ENCODE measurements around the gene HINT1.
"Not testable (repeated sequence)": the region's sequence is repeated elsewhere in the genome, so short reads cannot be mapped to it uniquely, and the experiment has no call there.

The HINT1 gene
- long read RNA-seq, donor 1, transcript HINT1-209 (3 exons, 656 nt) = minor isoform, 15 of 1,165 reads
- long read RNA-seq, donor 1, transcript HINT1-204 (2 exons, 681 nt) = minor isoform, 13 of 1,165 reads
- long read RNA-seq, donor 1, transcript HINT1-201 (3 exons, 1,081 nt) = major isoform, 919 of 1,165 reads
- long read RNA-seq, donor 1, partial matches to known transcripts = 136 of 1,165 reads
- long read RNA-seq, donor 1, other reads (novel, unspliced or antisense) = 79 of 1,165 reads
- long read RNA-seq, donor 2, transcript HINT1-209 (3 exons, 656 nt) = minor isoform, 13 of 688 reads
- long read RNA-seq, donor 2, transcript HINT1-201 (3 exons, 1,081 nt) = major isoform, 559 of 688 reads
- long read RNA-seq, donor 2, partial matches to known transcripts = 60 of 688 reads
- long read RNA-seq, donor 2, other reads (novel, unspliced or antisense) = 54 of 688 reads
- long read RNA-seq, donor 3, transcript HINT1-201 (3 exons, 1,081 nt) = major isoform, 221 of 298 reads
- long read RNA-seq, donor 3, partial matches to known transcripts = 44 of 298 reads
- long read RNA-seq, donor 3, other reads (novel, unspliced or antisense) = 27 of 298 reads
- long read RNA-seq, donor 4, transcript HINT1-201 (3 exons, 1,081 nt) = major isoform, 396 of 480 reads
- long read RNA-seq, donor 4, transcript HINT1-204 (2 exons, 681 nt) = minor isoform, 8 of 480 reads
- long read RNA-seq, donor 4, partial matches to known transcripts = 43 of 480 reads
- long read RNA-seq, donor 4, other reads (novel, unspliced or antisense) = 28 of 480 reads
- long read RNA-seq, donor 5, transcript HINT1-201 (3 exons, 1,081 nt) = major isoform, 466 of 544 reads
- long read RNA-seq, donor 5, partial matches to known transcripts = 43 of 544 reads
- long read RNA-seq, donor 5, other reads (novel, unspliced or antisense) = 29 of 544 reads
- long read RNA-seq, donor 6, transcript HINT1-201 (3 exons, 1,081 nt) = major isoform, 458 of 564 reads
- long read RNA-seq, donor 6, partial matches to known transcripts = 63 of 564 reads
- long read RNA-seq, donor 6, other reads (novel, unspliced or antisense) = 39 of 564 reads
- long read RNA-seq, donor 7, transcript HINT1-209 (3 exons, 656 nt) = minor isoform, 21 of 937 reads
- long read RNA-seq, donor 7, transcript HINT1-201 (3 exons, 1,081 nt) = major isoform, 701 of 937 reads
- long read RNA-seq, donor 7, transcript HINT1-204 (2 exons, 681 nt) = minor isoform, 6 of 937 reads
- long read RNA-seq, donor 7, partial matches to known transcripts = 105 of 937 reads
- long read RNA-seq, donor 7, other reads (novel, unspliced or antisense) = 102 of 937 reads
- long read RNA-seq, donor 8, transcript HINT1-204 (2 exons, 681 nt) = minor isoform, 10 of 599 reads
- long read RNA-seq, donor 8, transcript HINT1-209 (3 exons, 656 nt) = minor isoform, 11 of 599 reads
- long read RNA-seq, donor 8, transcript HINT1-201 (3 exons, 1,081 nt) = major isoform, 461 of 599 reads
- long read RNA-seq, donor 8, partial matches to known transcripts = 69 of 599 reads
- long read RNA-seq, donor 8, other reads (novel, unspliced or antisense) = 47 of 599 reads

DNA sequence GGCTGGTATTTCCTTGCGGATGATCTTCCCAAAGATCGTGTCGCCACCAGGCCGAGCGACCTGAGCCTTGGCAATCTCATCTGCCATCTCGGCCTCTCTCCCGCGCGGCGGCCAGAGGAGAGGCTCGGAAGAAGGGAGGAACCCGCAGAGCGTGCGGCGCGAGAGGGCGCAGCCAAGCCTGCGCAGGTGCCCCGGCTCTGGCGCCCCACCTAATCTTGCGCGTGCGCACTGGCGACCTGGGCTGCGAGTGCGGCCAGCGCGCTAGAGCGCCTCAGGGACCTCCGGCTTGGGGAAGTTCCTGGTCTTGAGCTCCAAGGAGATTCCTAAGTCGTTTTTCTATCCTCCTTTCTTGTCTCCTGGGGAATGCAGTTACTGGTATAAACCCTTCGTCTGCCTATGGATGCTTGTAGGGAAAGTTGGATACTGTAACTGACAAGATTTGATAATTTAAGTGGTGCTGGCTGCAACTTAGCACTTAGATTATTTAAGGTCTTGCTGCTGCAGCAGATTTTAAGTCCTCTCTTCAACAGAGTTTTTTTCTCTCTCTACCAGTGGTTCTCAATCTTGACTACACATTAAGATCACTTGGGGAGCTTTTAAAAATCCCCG lies at the start of gene HINT1:
Gene HINT1, minus strand, starts transcription at position 138 of the 609 bp plus-strand sequence. Its CDS starts 51 bp downstream, at position 87.
- DNase-seq = no peak

DNA sequence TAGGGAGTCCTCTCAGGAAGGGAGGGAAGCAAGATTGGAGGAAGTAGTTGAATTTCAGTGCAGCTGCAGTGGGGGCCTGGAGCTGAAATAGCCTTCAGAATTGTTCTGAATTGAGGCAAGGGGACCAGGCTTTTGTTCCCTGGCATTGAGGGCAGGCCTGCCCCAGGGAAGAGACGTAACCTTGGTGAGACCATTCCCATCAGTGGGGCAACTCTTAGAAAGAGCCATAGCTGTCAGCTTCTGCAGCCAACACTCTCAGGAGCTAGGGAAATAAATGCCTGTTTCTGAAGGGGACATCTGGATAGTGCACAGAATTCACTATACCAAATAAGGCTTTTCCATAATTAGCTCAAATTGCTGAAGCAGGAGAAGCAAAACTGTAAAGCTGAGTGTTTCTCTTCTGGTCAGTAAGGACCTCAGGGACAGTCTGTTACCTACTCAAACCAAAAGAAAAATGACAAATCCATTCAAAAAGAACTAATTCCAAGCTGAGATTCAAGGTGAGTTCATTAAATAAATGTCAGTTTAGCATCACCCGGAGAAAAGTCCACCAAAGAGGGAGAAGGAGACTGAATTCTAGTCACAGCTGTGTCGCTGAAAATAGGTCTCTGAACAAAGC lies 49.7 kb upstream of the HINT1 start:
- no peak for DNase-seq

DNA sequence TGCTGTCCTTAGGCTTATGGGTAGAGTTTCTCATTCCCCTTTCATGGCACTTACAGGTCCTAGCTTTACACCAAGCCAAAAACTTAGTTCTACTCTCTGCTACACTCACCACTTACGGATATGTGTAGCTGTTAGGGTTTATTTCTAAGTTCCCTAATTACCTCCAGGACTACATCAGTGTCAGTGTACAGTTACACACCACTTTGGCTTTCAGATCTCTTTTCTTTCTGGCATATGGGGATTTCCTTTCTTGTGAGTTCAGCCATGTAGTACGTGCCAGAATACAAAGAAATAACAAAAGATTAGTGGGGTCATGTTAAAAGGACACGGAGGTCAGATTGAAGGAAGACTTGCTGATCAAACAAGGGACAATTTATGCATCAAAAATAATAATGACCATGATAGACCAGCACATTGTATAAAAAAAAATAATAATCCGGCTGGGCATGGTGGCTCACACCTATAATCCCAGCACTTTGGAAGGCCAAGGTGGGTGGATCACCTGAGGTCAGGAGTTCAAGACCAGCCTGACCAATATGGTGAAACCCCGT lies 47.5 kb upstream of the HINT1 start:
- no peak for DNase-seq

DNA sequence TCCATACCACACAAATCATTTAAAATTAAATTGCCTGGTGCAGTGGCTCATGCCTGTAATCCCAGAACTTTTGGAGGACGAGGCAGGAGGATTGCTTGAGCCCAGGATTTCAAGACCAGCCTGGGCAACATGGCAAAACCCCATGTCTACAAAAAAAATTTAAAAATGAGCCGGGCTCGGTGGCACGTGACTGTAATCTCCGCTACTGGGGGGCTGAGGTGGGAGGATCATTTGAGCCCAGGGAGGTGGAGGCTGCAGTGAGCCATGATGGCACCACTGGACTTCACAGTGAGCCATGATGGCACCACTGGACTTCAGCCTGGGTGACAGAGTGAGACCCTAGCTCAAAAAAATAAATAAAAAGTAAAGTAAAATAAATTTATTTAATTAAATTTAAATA lies 46.6 kb upstream of the HINT1 start:
- no peak for DNase-seq

DNA sequence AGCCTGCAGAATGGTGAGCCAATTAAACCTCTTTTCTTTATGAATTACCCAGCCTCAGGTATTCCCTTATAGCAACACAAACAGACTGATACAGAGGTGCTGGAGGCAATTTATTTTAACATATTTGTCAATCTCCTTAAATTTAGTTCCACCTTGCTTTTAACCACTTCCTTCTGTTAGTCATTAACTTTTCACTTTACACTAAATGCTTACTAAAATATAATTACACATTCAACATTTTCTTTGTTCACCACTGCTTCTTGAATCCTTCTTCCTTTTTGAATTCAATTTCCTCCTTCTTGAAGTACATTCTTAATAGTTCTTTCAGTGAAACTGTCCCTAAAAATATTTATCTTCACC lies 45.1 kb upstream of the HINT1 start:
- DNase-seq = no peak

DNA sequence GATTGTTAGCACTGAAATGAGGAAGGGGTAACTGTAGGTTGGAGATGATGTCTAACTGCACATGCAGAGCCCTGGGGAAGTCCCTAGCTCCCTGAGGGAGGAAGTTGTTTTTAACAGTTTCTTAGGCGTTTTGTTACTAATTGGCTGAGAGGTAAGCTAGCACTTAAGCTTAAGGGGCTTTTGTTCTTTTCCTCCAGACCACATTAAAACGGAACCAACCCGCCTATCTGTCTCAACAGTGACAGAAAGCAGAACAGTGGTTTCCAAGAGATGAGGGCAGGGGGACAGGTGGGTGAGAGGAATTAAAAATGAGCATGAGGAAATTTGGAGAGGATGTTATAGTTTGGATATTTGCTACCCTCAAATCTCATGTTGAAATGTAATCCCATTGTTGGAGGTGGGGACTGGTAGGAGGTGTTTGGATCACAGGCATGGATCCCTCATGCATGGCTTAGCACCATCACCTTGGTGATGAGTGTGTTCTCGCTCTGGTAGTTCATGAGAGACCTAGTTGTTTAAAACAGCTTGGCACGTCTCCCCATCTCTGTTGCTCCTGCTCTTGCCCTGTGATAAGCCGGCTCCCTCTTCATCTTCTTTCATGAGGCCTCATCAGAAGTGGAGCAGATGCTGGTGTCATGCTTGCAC lies 44.6 kb upstream of the HINT1 start:
- DNase-seq = peak; percentile 25

DNA sequence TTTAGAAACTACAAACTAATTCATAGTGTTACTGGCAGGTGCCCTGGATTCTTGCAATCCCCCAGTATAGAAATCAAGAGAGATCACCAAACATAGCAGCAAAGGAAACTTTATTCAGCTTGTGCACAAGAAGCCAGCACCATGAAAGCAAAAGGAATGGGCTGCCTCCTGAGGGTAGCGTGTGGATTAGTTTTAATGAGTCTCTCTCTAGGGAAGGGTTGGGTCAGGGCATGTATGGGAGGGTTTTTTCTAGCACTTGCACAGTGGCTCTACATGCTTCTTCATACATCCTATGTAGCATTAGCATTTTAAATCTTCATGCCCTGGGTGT lies 44.1 kb upstream of the HINT1 start:
- no peak for DNase-seq

DNA sequence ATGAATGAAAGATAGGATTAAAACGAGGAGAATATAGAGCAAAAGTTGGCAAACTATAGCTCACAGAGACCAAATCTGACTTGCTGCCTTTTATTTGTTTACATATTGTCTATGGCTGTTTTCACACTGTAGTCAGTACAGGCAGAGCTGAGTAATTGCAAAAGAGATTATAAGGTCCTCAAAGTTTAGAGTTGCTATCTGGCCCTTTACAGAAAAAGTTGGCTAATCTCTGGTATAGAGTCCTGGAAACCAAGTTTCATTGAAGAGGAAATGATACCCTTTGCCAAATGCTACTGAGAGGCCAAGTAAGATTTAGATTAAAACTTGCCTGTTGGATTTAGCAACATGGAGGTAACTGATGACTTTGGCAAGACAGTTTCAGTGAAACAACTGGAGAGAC lies 41.7 kb upstream of the HINT1 start:
- no peak for DNase-seq

DNA sequence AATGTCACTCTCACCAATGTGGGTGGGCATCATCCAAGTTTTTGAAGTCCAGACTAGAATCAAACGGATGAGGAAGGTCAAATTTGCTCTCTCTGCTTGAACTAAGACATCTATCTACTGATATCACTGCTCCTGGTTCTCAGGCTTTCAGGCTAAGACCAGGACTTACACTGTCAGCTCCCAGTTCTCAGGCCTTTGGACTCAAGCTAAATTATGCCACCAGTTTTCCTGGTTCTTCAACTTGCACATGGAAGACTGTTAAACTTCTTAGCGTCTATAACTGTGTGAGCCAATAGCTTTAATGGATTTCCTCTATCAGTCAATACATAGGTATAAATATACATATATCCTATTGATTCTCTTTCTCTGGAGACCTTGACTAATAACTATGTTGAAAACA lies 41.0 kb upstream of the HINT1 start:
- DNase-seq = no peak

DNA sequence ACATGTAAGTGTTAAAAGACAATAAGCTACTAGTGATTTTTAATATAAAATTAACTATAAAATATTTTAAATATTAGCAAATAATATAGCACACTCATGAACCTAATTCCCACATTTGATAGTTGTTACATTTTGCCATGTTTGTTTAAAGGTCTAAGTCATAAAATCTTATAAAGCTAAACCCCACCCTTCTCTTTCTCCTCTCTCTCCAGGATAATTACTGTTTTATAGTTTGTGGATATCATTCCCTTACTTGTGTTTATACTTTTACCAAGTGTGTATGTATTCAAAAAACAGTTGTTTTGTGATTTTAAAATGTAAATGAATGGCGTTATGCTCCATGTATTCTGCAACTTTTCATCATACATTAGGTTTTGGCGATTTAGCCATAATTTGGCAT lies 39.9 kb upstream of the HINT1 start:
- DNase-seq = no peak

DNA sequence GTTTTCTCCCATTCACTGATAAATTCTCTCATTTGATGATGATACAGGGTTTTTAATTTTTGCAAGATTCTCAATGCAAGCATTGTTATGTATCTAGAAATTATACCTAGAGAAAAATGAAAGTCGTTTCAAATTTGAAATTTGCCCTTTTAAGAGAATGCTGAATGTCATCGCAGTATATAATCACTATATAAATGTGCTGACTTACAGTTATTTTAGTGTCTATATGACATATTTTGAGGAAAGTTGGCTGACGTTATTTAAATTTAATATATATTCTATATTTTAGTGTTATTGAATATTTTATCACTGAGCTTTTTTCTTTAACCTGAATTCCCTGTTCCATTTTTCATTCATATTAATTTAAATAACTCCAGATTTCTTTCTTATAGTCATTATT lies 35.5 kb upstream of the HINT1 start:
- DNase-seq = no peak

DNA sequence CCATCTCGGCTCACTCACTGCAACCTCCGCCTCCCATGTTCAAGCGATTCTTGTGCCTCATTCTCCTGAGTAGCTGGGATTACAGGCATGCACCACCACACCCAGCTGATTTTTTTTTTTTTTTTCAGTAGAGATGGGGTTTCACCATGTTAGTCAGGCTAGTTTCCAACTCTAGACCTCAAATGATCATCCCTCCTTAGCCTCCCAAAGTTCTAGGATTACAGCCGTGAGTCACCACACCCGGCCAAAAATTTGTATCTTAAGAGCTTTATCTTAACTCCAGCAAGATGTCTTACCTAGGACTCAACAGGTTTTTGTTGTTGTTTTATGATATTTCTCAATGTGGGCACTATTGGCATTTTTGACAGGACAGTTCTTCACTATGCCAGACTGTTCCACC lies 33.6 kb upstream of the HINT1 start:
- DNase-seq = no peak

DNA sequence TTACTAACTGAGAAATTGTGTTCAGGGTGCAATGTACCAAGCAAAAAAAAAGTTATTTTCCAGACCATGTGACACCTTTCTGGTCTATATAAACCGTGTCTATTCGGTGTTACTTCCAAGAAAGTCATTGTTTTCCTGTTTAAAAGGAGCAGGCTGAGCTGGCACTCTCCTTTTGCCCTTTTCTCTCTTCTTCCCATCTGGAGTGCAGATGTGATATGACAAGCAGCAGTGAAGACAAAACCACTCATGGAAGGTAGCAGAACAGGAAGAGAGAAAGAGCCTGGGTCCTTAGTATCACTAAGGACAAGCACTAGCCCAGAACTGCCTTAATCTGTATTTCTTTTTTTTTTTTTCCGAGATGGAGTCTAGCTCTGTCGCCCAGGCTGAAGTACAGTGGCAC lies 31.3 kb upstream of the HINT1 start:
- DNase-seq = no peak

DNA sequence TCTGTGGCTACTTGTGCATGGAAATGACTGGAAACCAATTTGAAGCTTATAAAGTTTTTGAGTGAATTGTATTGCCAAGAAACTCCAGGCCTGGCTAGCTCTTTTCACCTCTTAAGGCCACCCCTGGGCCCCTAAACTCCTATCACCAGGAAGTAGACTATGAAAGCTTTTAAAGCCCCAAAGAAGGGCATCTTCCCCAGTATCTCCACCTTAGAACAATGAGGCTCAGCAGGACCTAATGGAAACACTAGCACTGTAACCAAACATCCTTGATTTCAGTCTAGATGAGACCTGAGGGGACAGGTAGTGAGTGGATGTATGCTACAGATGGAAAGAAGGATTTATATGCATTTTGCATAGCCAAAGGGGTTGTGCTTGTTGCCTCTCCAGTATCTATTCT lies 30.6 kb upstream of the HINT1 start:
- DNase-seq = no peak

DNA sequence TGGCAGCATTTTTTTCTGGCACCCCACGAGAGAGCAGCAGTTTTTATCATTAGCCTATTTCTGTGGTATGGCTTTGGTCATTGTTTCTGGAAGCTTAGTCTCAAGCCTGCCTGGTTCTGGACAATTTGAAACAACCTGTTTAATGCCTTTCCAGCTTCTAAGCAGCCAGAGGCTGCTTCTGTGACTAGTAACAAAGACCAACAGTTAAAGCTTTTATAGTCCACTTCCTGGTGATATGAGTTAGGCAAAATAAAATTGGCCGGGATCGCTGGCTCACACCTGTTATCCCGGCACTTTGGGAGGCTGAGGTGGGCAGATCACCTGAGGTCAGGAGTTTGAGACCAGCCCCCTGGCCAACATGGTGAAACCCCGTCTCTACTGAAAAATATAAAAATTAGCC lies 29.7 kb upstream of the HINT1 start:
- no peak for DNase-seq

DNA sequence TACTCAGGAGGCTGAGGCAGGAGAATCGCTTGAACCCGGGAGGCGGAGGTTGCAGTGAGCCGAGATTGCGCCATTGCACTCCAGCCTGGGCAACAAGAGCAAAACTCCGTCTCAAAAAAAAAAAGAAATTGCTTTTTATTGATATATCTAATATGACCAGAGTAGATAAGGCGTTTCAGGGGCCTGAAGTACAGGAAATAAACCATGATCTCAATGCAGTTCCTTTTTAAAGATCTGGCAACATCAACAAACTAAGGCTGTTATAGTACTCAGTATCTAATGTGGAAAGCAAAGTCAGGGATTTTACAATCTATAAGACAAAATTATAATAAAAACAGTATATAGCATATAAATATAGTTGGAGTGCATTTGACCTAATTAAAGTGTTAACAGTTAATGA lies 28.8 kb upstream of the HINT1 start:
- DNase-seq = not testable (repeated sequence)

DNA sequence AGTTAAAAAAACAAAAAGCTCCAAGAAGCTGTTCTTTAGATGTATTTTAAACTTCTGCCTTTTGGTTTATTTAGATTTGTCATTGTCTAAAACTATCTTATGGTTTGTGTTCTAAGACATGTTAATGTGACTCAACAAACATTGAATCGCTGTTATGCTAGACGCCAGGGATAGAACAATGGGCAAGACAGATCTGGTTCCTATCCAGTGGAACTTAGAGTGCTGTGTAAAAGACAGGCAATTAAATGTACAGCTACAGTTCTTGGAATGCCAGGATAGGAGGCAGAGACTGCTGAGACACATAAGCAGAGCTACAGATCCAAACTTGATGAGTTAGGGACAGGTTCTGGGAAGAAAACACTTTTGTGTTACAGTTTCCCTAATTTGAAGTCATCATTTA lies 28.1 kb upstream of the HINT1 start:
- DNase-seq = no peak

DNA sequence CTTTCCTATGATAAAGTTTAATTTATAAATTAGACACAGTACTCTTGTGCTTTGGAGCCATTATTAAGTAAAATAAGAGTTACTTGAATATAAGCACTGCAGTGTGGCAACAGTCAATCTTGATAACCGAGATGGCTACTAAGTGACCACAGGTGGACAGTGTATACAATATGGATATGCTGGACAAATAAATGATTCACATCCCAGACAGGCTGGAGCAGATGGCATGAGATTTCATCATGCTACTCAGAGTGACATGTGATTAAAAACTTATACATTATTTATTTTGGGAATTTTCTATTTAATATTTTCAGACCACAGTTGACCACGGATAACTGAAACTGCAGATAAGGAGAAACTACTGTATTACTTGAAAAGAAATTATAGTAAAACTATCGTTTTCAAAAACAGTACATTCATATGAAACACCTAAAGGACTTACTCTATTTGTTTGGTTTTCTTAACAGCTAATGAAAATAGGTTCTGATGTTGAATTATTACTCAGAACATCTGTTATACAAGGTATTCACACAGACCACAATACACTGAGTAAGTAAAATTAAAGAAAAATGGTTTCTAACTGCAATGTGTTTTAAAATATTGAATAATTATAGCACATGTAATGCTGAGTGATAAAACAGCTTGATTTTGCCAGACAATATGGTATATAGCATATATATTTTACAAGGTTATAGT lies 21.7 kb upstream of the HINT1 start:
- DNase-seq = no peak

DNA sequence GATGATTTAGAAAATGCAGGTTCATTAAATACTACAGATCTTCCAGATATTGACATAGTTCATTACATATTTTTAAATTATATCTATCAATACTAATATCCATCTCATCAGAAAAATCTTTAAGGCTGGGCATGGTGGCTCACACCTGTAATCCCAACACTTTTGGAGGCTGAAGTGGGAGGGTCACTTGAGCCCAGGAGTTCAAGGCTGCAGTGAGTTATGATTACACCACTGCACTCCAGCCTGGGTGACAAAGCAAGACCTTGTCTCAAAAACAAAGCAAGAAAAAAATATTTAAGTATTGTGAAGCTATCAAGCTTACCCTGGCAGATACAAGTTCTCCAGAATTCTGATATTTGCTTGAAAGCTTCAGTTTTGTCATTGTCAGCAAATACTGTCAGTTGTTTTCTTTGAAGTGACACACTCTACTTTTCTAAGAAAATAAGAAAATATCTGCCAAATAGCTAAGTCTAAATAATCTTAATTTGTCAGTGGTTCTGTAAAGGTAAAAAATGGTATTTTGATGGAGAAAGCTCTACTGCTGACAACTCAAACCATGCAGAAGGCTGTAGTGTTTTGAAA lies 20.6 kb upstream of the HINT1 start:
- DNase-seq = no peak

DNA sequence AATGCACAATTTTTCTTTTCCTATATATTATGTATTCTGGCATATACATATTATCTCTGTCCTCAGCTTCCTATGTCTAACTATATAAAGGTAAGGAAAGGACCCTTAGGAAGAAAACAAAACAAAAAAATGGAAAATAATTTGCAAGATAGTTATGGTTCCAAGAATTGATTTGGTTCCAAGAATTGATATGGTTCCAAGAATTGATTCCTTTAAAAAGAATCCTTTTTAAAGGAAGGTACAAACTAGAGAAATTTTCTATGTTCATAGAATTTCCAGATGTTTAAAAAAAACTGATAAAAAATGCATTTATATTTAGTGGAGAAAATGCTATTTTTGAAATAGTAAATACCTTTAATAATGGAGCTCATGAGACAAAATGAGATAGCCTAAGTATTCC lies 17.8 kb upstream of the HINT1 start:
- no peak for DNase-seq

Data from right kidney (tissue), 9 donors.